ENCODE results near the gene VAMP2. TPM values are rescaled to one million over a fixed set of nuclear protein-coding genes. Genes with fewer than 3 reads are reported as not detected.
"Not testable (repeated sequence)": the region's sequence is repeated elsewhere in the genome, so short reads cannot be mapped to it uniquely, and the experiment has no call there.

Gene VAMP2
- total and polyA plus RNA-seq, 4 donors = 4.2 to 25.9 (median 10.2) TPM

GRCh38 chr17:8170186-8170585 lies 7.4 kb upstream of the VAMP2 start:
- not testable (repeated sequence) for H3K27ac ChIP-seq (ENCODE audit: low read depth in 1 of 2, low read length in 2 of 2); H3K36me3 ChIP-seq (ENCODE audit: control insufficient read depth in 4 of 4, insufficient read depth in 3 of 4, low read depth in 1 of 4, low read length in 3 of 4); DNase-seq (ENCODE audit: low spot score); H3K27me3 ChIP-seq (ENCODE audit: control insufficient read depth in 4 of 4, insufficient read depth in 4 of 4, low read length in 3 of 4); H3K4me3 ChIP-seq (ENCODE audit: low read depth in 1 of 3, low read length in 3 of 3); H3K9ac ChIP-seq (ENCODE audit: low read depth in 1 of 2, low read length in 2 of 2); H3K9me3 ChIP-seq (ENCODE audit: control insufficient read depth in 4 of 4, low read length in 3 of 4)
- peaks cover 0 to 12% (median 5%) of the 10 kb centered on the region in 4 donors for H3K4me1 ChIP-seq (ENCODE audit: control insufficient read depth in 4 of 4, insufficient read depth in 4 of 4, low read length in 3 of 4)
- WGBS = 93% methylated on average over 19 of the region's 19 CpGs

DNA sequence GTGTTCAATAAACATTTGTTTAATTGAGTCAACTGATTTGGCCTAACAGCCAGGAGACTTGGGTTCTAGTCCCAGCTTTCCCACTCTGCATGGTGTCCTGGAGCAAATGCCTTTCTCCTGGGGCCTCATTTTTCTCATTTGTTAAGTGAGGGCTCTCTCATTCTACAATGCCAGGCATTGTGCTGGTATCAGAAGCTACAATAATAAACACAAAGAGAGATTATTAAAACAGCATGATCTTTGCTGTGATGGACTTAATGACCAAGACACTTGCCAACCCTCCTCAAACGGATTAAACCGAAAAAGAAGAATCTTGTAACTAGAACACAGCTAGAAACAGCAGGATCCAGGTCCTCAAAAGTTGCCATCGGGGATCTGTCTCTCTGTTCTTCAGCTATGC lies 4.8 kb upstream of the VAMP2 start:
- WGBS = 94% methylated on average over 3 of the region's 3 CpGs
- DNase-seq (ENCODE audit: low spot score) = no peak
- Histone ChIP-seq H3K4me1 (ENCODE audit: control insufficient read depth in 4 of 4, insufficient read depth in 4 of 4, low read length in 3 of 4) (peaks cover 8 to 20% (median 16%) of the 10 kb centered on the region in 4 donors), H3K9me3 (ENCODE audit: control insufficient read depth in 4 of 4, low read length in 3 of 4) (no peaks in the 10 kb centered on the region), H3K27ac (ENCODE audit: low read depth in 1 of 2, low read length in 2 of 2) (no peak overlapping the region), H3K4me3 (ENCODE audit: low read depth in 1 of 3, low read length in 3 of 3) (no peak overlapping the region), H3K27me3 (ENCODE audit: control insufficient read depth in 4 of 4, insufficient read depth in 4 of 4, low read length in 3 of 4) (no peaks in the 10 kb centered on the region), H3K36me3 (ENCODE audit: control insufficient read depth in 4 of 4, insufficient read depth in 3 of 4, low read depth in 1 of 4, low read length in 3 of 4) (no peaks in the 10 kb centered on the region), H3K9ac (ENCODE audit: low read depth in 1 of 2, low read length in 2 of 2) (no peak overlapping the region)
- no peak for TF ChIP-seq YY1 (IDR thresholded peaks at IDR 0.05)
- no peak for TF ChIP-seq SP1 (IDR thresholded peaks at IDR 0.05)
- no peak for TF ChIP-seq TAF1 (conservative IDR thresholded peaks at IDR 0.05)
- TF ChIP-seq FOXA2 (IDR thresholded peaks at IDR 0.05) = no peak
- no peak for TF ChIP-seq FOXA1 (IDR thresholded peaks at IDR 0.05)
- no peak for TF ChIP-seq HNF4A (conservative IDR thresholded peaks at IDR 0.05)
- TF ChIP-seq NR2F2 (IDR thresholded peaks at IDR 0.05) = no peak
- no peak for TF ChIP-seq GABPA (IDR thresholded peaks at IDR 0.05 in 1 of 2, conservative IDR thresholded peaks at IDR 0.05 in 1 of 2)
- no peak for TF ChIP-seq JUND (IDR thresholded peaks at IDR 0.05)
- TF ChIP-seq RAD21 (IDR thresholded peaks at IDR 0.05) = no peak
- TF ChIP-seq HNF4G (IDR thresholded peaks at IDR 0.05) = no peak
- TF ChIP-seq, protein P1, sequence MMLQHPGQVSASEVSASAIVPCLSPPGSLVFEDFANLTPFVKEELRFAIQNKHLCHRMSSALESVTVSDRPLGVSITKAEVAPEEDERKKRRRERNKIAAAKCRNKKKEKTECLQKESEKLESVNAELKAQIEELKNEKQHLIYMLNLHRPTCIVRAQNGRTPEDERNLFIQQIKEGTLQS (IDR thresholded peaks at IDR 0.05) = no peak
- TF ChIP-seq, protein P2, sequence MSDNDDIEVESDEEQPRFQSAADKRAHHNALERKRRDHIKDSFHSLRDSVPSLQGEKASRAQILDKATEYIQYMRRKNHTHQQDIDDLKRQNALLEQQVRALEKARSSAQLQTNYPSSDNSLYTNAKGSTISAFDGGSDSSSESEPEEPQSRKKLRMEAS (IDR thresholded peaks at IDR 0.05) = no peak
- no peak for TF ChIP-seq ZBTB33 (IDR thresholded peaks at IDR 0.05)
- TF ChIP-seq, protein P3, sequence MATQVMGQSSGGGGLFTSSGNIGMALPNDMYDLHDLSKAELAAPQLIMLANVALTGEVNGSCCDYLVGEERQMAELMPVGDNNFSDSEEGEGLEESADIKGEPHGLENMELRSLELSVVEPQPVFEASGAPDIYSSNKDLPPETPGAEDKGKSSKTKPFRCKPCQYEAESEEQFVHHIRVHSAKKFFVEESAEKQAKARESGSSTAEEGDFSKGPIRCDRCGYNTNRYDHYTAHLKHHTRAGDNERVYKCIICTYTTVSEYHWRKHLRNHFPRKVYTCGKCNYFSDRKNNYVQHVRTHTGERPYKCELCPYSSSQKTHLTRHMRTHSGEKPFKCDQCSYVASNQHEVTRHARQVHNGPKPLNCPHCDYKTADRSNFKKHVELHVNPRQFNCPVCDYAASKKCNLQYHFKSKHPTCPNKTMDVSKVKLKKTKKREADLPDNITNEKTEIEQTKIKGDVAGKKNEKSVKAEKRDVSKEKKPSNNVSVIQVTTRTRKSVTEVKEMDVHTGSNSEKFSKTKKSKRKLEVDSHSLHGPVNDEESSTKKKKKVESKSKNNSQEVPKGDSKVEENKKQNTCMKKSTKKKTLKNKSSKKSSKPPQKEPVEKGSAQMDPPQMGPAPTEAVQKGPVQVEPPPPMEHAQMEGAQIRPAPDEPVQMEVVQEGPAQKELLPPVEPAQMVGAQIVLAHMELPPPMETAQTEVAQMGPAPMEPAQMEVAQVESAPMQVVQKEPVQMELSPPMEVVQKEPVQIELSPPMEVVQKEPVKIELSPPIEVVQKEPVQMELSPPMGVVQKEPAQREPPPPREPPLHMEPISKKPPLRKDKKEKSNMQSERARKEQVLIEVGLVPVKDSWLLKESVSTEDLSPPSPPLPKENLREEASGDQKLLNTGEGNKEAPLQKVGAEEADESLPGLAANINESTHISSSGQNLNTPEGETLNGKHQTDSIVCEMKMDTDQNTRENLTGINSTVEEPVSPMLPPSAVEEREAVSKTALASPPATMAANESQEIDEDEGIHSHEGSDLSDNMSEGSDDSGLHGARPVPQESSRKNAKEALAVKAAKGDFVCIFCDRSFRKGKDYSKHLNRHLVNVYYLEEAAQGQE (IDR thresholded peaks at IDR 0.05) = no peak
- no peak for TF ChIP-seq RXRA (IDR thresholded peaks at IDR 0.05)
- TF ChIP-seq EGR1 (IDR thresholded peaks at IDR 0.05; ENCODE audit: low read depth in 2 of 2) = no peak
- TF ChIP-seq CTCF (IDR thresholded peaks at IDR 0.05; ENCODE audit: low read depth, low read length, missing input control) = no peak
